ENCODE measurements around the gene UBE4B. TPM values are rescaled to one million over a fixed set of nuclear protein-coding genes. Genes with fewer than 3 reads are reported as not detected.
"Not testable (repeated sequence)": the region's sequence is repeated elsewhere in the genome, so short reads cannot be mapped to it uniquely, and the experiment has no call there.

Gene UBE4B
- total RNA-seq, 2 donors from 2014 or later, result 34.3 to 36.8 TPM

DNA sequence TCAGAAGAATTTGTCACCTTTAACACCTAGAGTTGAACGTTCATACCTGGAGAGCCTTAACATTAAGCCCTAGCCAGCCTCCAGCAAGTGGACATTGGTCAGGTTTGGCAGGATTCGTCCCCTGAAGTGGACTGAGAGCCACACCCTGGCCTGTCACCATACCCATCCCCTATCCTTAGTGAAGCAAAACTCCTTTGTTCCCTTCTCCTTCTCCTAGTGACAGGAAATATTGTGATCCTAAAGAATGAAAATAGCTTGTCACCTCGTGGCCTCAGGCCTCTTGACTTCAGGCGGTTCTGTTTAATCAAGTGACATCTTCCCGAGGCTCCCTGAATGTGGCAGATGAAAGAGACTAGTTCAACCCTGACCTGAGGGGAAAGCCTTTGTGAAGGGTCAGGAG is 52.3 kb downstream of the UBE4B start:
- Mint-ChIP-seq H3K36me3 (ENCODE audit: low read depth) (no peaks in the 10 kb centered on the region), H3K27ac (no peak overlapping the region), H3K4me3 (no peak overlapping the region), H3K27me3 (no peaks in the 10 kb centered on the region), H3K4me1 (peaks cover 21% of the 10 kb centered on the region)
- DNase-seq, result no peak
- ATAC-seq, result no peak
- H3K9me3 ChIP-seq (ENCODE audit: control insufficient read depth, low read length, poor library complexity, severe bottlenecking), result no peaks in the 10 kb centered on the region

DNA sequence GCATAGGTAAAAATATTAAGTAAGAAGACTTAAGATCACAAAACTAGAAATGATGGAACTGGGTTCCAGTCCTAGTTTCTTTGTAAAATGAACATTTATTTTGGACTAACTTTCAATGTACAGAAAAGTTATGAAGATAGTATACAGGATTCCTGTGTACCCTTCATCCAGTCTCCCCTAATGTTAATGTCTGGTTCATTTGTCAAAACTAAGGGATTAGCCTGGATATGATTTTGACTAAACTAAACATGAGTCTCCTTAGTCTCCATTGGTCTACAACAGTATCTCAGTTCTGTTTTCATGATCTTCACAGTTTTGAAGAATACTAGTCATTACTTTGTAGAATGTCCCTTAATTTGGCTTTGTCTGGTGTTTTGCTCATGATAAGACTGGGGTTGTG is 54.5 kb downstream of the UBE4B start:
- ATAC-seq (no peak), DNase-seq (no peak)
- Mint-ChIP-seq H3K36me3 (ENCODE audit: low read depth) (no peaks in the 10 kb centered on the region), H3K27ac (no peak overlapping the region), H3K4me1 (peaks cover 22% of the 10 kb centered on the region), H3K4me3 (no peak overlapping the region), H3K27me3 (no peaks in the 10 kb centered on the region)
- no peaks in the 10 kb centered on the region for H3K9me3 ChIP-seq (ENCODE audit: control insufficient read depth, low read length, poor library complexity, severe bottlenecking)

DNA sequence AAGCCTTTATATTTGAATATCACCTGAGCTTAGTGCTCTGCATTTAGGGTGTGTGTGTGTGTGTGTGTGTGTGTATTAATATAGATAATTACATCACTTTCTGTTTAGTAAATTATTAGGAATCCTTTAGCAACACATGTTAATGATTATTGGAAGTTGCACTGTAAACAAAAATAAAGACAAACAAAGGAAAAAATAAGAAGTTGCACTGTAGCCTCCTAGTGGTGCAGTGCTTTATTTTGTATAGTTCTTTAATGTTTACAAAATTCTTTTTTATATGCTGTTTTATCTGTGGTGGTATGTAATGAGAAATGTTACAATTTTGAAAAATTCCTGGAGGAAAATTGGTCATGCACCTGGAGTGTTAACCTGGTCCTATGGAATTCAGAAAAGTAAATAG is 69.2 kb downstream of the UBE4B start:
- Mint-ChIP-seq H3K4me1 (no peaks in the 10 kb centered on the region), H3K36me3 (ENCODE audit: low read depth) (peaks cover 11% of the 10 kb centered on the region), H3K4me3 (no peak overlapping the region), H3K27ac (no peak overlapping the region), H3K27me3 (no peaks in the 10 kb centered on the region)
- no peak for ATAC-seq
- DNase-seq, result no peak
- no peaks in the 10 kb centered on the region for H3K9me3 ChIP-seq (ENCODE audit: control insufficient read depth, low read length, poor library complexity, severe bottlenecking)

DNA sequence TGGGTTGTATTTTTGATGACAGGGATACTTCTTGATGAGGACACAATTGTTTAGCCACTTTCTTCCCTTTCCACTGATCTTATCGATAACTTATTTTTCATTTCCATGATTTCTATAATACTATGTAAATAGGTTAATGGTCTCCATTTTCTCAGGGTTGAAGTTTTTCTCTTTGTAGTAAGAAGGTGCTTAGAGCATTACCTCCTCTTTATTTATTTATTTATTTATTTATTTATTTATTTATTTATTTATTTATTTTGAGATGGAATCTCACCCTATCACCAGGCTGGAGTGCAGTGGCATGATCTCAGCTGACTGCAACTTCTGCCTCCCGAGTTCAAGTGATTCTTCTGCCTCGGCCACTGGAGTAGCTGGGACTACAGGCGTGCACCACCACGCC is 70.4 kb downstream of the UBE4B start:
- peaks cover 3% of the 10 kb centered on the region for H3K4me1 Mint-ChIP-seq
- no peaks in the 10 kb centered on the region for H3K27me3 Mint-ChIP-seq
- H3K4me3 Mint-ChIP-seq, result no peak overlapping the region
- H3K36me3 Mint-ChIP-seq (ENCODE audit: low read depth), result peaks cover 15% of the 10 kb centered on the region
- DNase-seq (no peak), ATAC-seq (no peak)
- H3K27ac Mint-ChIP-seq, result no peak overlapping the region
- no peaks in the 10 kb centered on the region for H3K9me3 ChIP-seq (ENCODE audit: control insufficient read depth, low read length, poor library complexity, severe bottlenecking)

GRCh38 chr1:10104834-10105233 is 72.1 kb downstream of the UBE4B start:
- no peaks in the 10 kb centered on the region for H3K9me3 ChIP-seq (ENCODE audit: control insufficient read depth, low read length, poor library complexity, severe bottlenecking)
- H3K36me3 Mint-ChIP-seq (ENCODE audit: low read depth), result peaks cover 13% of the 10 kb centered on the region
- no peak for ATAC-seq
- no peak overlapping the region for H3K4me3 Mint-ChIP-seq
- no peak overlapping the region for H3K27ac Mint-ChIP-seq
- no peaks in the 10 kb centered on the region for H3K27me3 Mint-ChIP-seq
- DNase-seq, result no peak
- peaks cover 3% of the 10 kb centered on the region for H3K4me1 Mint-ChIP-seq

DNA sequence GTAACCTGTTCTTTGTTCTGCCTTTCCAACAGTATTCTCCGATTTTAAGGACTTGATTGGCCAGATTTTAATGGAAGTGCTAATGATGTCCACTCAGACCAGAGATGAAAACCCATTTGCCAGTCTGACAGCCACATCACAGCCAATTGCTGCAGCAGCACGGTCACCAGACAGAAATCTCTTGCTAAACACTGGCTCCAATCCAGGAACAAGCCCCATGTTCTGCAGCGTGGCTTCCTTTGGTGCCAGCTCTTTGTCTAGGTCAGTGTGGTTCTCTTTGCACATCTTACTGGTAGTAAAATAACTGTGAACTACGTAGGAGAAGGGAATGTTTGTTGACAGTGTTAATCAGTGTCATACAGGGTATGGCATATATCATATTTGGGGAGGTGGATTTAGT is 72.7 kb downstream of the UBE4B start:
- Mint-ChIP-seq H3K27ac (no peak overlapping the region), H3K4me3 (no peak overlapping the region), H3K4me1 (peaks cover 3% of the 10 kb centered on the region), H3K36me3 (ENCODE audit: low read depth) (peaks cover 13% of the 10 kb centered on the region), H3K27me3 (no peaks in the 10 kb centered on the region)
- no peak for ATAC-seq
- no peak for DNase-seq
- no peaks in the 10 kb centered on the region for H3K9me3 ChIP-seq (ENCODE audit: control insufficient read depth, low read length, poor library complexity, severe bottlenecking)

GRCh38 chr1:10106241-10106640 is 73.5 kb downstream of the UBE4B start:
- no peak overlapping the region for H3K27ac Mint-ChIP-seq

DNA sequence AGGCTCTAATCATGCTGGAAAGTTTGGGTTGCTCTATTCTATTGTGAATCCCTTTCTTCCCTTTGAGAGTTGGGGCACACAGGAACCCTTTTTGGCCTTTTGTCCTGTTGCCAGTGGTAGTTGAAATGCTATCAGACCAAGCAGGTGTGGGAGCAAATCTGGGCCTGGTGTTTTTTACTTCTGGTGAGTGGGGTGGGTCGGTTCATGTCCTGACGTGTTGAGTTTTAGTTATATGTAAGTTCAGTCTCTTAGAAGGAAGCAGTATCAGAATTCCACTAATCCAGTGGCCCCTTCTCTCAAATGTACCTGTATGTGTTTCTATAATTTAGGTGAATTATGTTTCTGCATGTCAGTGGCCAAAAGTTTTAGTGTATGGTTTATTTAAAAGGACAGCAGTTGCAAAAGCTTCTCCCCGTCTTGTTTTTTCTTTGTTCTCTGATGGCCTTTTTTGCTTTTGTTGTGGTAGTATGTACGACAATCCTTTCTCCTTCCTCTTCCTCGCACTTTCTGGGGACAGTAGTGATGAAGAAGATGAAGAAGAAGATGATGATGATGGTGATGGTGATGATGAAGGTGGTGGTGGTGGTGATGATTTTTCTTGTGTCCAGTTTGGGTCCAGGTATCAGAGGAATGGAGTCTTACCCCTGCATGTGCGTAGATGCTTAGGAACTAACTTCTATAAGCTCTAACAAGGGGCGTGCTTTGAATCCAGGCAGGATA is 74.2 kb downstream of the UBE4B start:
- H3K9me3 ChIP-seq (ENCODE audit: control insufficient read depth, low read length, poor library complexity, severe bottlenecking), result no peaks in the 10 kb centered on the region
- ATAC-seq (no peak), DNase-seq (no peak)
- H3K27me3 Mint-ChIP-seq, result no peaks in the 10 kb centered on the region
- H3K27ac Mint-ChIP-seq, result no peak overlapping the region
- H3K4me1 Mint-ChIP-seq, result peaks cover 8% of the 10 kb centered on the region
- H3K4me3 Mint-ChIP-seq, result no peak overlapping the region
- H3K36me3 Mint-ChIP-seq (ENCODE audit: low read depth), result peaks cover 18% of the 10 kb centered on the region

More at GRCh38 chr1:10106241-10106640, 73.5 kb downstream of the UBE4B start:
- Mint-ChIP-seq H3K27me3 (no peaks in the 10 kb centered on the region), H3K4me1 (peaks cover 7% of the 10 kb centered on the region), H3K36me3 (ENCODE audit: low read depth) (peaks cover 17% of the 10 kb centered on the region), H3K4me3 (no peak overlapping the region)
- DNase-seq, result no peak
- no peak for ATAC-seq
- no peaks in the 10 kb centered on the region for H3K9me3 ChIP-seq (ENCODE audit: control insufficient read depth, low read length, poor library complexity, severe bottlenecking)

- H3K4me1 Mint-ChIP-seq; H3K9me3 ChIP-seq (ENCODE audit: control insufficient read depth, low read length, poor library complexity, severe bottlenecking); H3K27ac Mint-ChIP-seq; H3K27me3 Mint-ChIP-seq; ATAC-seq; DNase-seq; H3K4me3 Mint-ChIP-seq: not testable (repeated sequence)
- H3K36me3 Mint-ChIP-seq (ENCODE audit: low read depth), result peaks cover 18% of the 10 kb centered on the region
These were observed 74.7 kb downstream of the UBE4B start for GRCh38 chr1:10107476-10107847.

DNA sequence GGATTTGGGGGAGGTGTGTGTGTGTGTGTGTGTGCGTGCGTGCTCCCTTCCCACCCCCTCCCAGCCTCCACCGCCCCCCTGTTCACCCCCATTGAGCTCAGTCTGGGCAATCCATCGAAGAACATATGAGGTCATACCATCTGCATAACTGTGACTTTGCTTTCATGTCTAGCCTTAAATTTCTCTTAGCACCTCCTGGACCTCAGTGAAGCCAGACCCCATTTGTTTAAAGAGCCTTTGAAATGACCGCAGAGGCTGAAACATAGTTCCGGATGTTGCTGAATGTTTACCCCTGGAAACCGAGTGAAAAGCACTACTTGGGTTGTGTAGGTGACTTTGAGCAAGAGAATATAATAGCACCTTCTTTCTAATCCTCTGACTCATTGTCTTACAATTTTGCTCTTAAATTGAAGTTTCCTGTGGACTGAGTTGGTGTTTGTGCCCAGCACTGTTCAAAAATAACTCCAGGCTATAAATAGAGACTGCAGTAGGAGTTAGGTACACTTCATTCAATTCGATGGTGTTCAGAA is 75.4 kb downstream of the UBE4B start:
- no peak overlapping the region for H3K4me3 Mint-ChIP-seq
- DNase-seq (no peak), ATAC-seq (no peak)
- peaks cover 8% of the 10 kb centered on the region for H3K4me1 Mint-ChIP-seq
- H3K9me3 ChIP-seq (ENCODE audit: control insufficient read depth, low read length, poor library complexity, severe bottlenecking), result no peaks in the 10 kb centered on the region
- peaks cover 16% of the 10 kb centered on the region for H3K36me3 Mint-ChIP-seq (ENCODE audit: low read depth)
- no peaks in the 10 kb centered on the region for H3K27me3 Mint-ChIP-seq
- H3K27ac Mint-ChIP-seq, result no peak overlapping the region

DNA sequence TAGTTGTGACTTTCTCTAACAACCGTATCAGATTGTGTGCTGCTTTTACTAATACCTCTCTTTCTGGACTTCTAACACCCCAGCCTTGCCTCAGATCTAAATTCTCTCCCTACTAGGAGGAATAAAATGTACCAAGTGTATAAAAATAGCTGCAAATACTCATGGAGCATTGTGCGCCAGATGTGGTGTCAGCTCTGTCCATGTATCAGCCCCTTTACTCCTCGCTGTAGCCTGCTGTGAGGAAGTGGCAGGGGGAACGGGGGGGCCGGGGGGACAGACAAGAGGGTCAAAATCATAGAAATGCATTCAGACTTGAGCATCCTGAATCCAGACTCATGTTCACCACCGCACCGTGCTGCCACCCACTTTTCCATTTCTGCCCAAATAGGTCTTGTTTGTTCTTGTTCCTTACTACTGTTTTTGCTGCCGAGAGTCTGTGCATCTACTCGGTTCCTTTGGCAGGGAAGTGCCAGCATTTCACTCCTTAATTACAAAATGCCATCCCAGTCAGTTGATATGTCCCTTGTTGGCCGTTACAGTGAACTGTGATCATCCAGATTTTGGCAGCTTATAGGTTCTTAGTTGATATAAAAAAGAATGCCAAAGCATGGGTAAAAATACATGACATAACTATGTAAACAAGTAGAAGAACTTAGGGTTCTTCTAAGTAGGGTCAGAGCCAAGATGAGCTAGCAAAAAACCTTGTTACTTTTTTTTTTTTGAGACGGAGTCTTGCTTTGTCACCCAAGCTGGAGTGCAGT is 76.4 kb downstream of the UBE4B start:
- Mint-ChIP-seq H3K27ac (no peak overlapping the region), H3K36me3 (ENCODE audit: low read depth) (peaks cover 16% of the 10 kb centered on the region), H3K27me3 (no peaks in the 10 kb centered on the region), H3K4me1 (peaks cover 8% of the 10 kb centered on the region), H3K4me3 (no peak overlapping the region)
- ATAC-seq, result no peak
- H3K9me3 ChIP-seq (ENCODE audit: control insufficient read depth, low read length, poor library complexity, severe bottlenecking), result no peaks in the 10 kb centered on the region
- no peak for DNase-seq

DNA sequence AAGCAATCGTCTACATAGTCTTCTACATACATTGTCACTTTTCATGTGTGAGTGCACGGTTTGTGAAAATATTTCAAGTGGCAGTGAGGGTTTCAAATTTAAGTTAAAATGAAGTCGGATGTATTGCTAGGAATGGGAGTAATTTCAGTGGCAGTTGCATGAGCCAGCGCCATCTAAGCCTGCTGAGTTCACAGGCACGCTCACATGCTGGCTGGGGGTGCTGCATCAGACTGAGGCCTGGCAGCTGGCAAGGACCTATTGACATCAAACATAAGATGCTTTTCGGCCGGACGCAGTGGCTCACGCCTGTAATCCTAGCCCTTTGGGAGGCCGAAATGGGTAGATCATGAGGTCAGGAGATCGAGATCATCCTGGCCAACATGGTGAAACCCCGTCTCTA is 80.7 kb downstream of the UBE4B start:
- Mint-ChIP-seq H3K27me3 (no peaks in the 10 kb centered on the region), H3K4me1 (peaks cover 5% of the 10 kb centered on the region), H3K4me3 (no peak overlapping the region), H3K36me3 (ENCODE audit: low read depth) (peaks cover 6% of the 10 kb centered on the region), H3K27ac (no peak overlapping the region)
- no peak for ATAC-seq
- no peak for DNase-seq
- no peaks in the 10 kb centered on the region for H3K9me3 ChIP-seq (ENCODE audit: control insufficient read depth, low read length, poor library complexity, severe bottlenecking)

GRCh38 chr1:10114746-10115145 is 82.0 kb downstream of the UBE4B start:
- ATAC-seq, result no peak
- peaks cover 5% of the 10 kb centered on the region for H3K36me3 Mint-ChIP-seq (ENCODE audit: low read depth)
- H3K27ac Mint-ChIP-seq, result no peak overlapping the region

More at GRCh38 chr1:10114746-10115145, 82.0 kb downstream of the UBE4B start:
- H3K4me3 Mint-ChIP-seq, result no peak overlapping the region
- H3K9me3 ChIP-seq (ENCODE audit: control insufficient read depth, low read length, poor library complexity, severe bottlenecking), result no peaks in the 10 kb centered on the region
- no peaks in the 10 kb centered on the region for H3K27me3 Mint-ChIP-seq
- H3K4me1 Mint-ChIP-seq, result peaks cover 7% of the 10 kb centered on the region
- DNase-seq, result no peak

All from T-helper 17 cell (primary cell).